ENCODE data around the gene FSD1L. TPM values are rescaled to one million over a fixed set of nuclear protein-coding genes. Genes with fewer than 3 reads are reported as not detected.

The FSD1L gene
- total and polyA plus RNA-seq, 8 donors, result 0.78 to 13.2 (median 3.0) TPM; not detected in 1

- H3K27ac ChIP-seq, result no peak overlapping the region
- 79 to 96% (median 92%) methylated on average over 2 of the region's 2 CpGs for WGBS, 5 donors
- H3K36me3 ChIP-seq, result peaks cover 0 to 3% (median 0%) of the 10 kb centered on the region in 4 donors
- intact Hi-C loops (cut with DNase I; ENCODE audit: low total_unique reads), result no loop called here
- DNase-seq, result no peak
- no peaks in the 10 kb centered on the region for H3K9me3 ChIP-seq
- TF ChIP-seq EP300 (IDR thresholded peaks at IDR 0.05) (no peak), POLR2A (IDR thresholded peaks at IDR 0.05) (no peak), POLR2AphosphoS5 (IDR thresholded peaks at IDR 0.05) (no peak)
- TF ChIP-seq, protein P1, sequence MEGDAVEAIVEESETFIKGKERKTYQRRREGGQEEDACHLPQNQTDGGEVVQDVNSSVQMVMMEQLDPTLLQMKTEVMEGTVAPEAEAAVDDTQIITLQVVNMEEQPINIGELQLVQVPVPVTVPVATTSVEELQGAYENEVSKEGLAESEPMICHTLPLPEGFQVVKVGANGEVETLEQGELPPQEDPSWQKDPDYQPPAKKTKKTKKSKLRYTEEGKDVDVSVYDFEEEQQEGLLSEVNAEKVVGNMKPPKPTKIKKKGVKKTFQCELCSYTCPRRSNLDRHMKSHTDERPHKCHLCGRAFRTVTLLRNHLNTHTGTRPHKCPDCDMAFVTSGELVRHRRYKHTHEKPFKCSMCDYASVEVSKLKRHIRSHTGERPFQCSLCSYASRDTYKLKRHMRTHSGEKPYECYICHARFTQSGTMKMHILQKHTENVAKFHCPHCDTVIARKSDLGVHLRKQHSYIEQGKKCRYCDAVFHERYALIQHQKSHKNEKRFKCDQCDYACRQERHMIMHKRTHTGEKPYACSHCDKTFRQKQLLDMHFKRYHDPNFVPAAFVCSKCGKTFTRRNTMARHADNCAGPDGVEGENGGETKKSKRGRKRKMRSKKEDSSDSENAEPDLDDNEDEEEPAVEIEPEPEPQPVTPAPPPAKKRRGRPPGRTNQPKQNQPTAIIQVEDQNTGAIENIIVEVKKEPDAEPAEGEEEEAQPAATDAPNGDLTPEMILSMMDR (IDR thresholded peaks at IDR 0.05), result no peak
- H3K4me1 ChIP-seq, result no peaks in the 10 kb centered on the region
- H3K27me3 ChIP-seq, result no peaks in the 10 kb centered on the region
- H3K4me3 ChIP-seq, result no peak overlapping the region
Observed at GRCh38 chr9:105484226-105484625, 36.4 kb downstream of the FSD1L start.

DNA sequence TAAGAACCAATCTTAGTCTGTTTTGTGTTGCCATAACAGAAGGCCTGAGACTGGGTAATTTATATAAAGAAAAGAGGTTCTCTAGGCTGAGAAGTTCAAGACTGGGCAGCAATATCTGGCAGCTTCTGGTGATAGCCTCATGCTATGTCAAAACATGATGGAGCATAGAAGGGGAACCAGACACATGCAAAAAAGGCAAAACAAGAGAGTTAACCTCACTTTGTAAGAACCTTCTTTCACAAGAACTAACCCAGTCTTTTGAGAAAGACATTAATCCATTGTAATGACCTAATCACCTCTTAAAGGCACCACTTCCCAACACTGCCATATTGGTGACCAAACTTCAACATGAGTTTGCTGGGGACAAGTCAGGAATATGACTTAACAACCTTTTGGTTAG, 37.3 kb downstream of the FSD1L start:
- TF ChIP-seq POLR2AphosphoS5 (IDR thresholded peaks at IDR 0.05) (no peak), POLR2A (IDR thresholded peaks at IDR 0.05) (no peak), EP300 (IDR thresholded peaks at IDR 0.05) (no peak)
- TF ChIP-seq, protein P1 (IDR thresholded peaks at IDR 0.05), result no peak
- no peak for DNase-seq
- H3K4me1 ChIP-seq, result no peaks in the 10 kb centered on the region
- H3K9me3 ChIP-seq, result no peaks in the 10 kb centered on the region
- peaks cover 0 to 3% (median 0%) of the 10 kb centered on the region in 4 donors for H3K36me3 ChIP-seq
- H3K4me3 ChIP-seq, result no peak overlapping the region
- H3K27me3 ChIP-seq, result no peaks in the 10 kb centered on the region
- H3K27ac ChIP-seq, result no peak overlapping the region
- intact Hi-C loops (cut with DNase I; ENCODE audit: low total_unique reads), result no loop called here

DNA sequence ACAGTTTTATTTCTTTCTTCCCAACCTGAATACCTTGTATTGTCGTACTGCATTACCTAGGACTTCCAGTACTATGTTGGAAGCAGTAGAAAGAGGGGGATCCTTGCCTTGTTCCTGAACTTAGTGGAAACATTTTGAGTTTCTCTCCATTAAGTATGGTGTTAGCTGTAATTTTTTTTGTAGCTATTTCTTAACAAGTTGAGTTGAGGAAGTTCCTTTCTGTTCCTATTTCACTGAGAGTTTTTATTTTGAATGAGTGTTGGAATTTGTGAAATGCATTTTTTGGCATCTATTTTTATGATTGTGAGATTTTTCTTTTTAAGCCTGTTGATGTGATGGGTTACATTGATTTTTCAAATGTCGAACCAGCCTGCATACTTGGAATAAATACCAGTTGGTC, 49.0 kb downstream of the FSD1L start:
- Histone ChIP-seq H3K27me3 (no peaks in the 10 kb centered on the region), H3K4me3 (no peak overlapping the region), H3K9me3 (no peaks in the 10 kb centered on the region), H3K27ac (no peak overlapping the region), H3K4me1 (no peaks in the 10 kb centered on the region), H3K36me3 (no peaks in the 10 kb centered on the region)
- TF ChIP-seq POLR2AphosphoS5 (IDR thresholded peaks at IDR 0.05) (no peak), EP300 (IDR thresholded peaks at IDR 0.05) (no peak)
- TF ChIP-seq, protein P1 (IDR thresholded peaks at IDR 0.05), result no peak
- intact Hi-C loops (cut with DNase I; ENCODE audit: low total_unique reads), result no loop called here
- DNase-seq, result no peak
- WGBS, 5 donors, result 84 to 96% (median 94%) methylated on average over 2 of the region's 2 CpGs

DNA sequence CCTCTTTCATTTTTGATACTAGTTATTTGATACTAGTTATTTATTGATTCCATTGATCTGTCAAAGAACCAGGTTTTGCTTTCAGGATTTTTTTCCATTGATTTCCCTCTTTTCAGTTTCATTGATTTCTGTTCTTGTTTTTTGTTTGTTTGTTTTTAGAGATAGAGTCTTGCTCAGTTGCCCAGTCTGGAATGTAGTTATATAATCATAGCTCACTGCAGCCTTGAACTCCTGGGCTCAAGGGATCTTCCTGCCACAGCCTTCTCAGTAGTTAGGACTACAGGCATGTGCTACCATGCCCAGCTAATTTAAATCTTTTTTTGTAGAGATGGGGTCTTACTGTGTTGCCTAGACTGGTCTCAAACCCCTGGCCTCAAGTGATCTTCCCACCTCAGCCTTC, 49.9 kb downstream of the FSD1L start:
- Histone ChIP-seq H3K9me3 (no peaks in the 10 kb centered on the region), H3K36me3 (no peaks in the 10 kb centered on the region), H3K4me3 (no peak overlapping the region), H3K27ac (no peak overlapping the region), H3K27me3 (no peaks in the 10 kb centered on the region), H3K4me1 (no peaks in the 10 kb centered on the region)
- no peak for DNase-seq
- intact Hi-C loops (cut with DNase I; ENCODE audit: low total_unique reads), result no loop called here
- no peak for TF ChIP-seq POLR2AphosphoS5 (IDR thresholded peaks at IDR 0.05)
- no peak for TF ChIP-seq POLR2A (IDR thresholded peaks at IDR 0.05)
- TF ChIP-seq, protein P1 (IDR thresholded peaks at IDR 0.05), result no peak
